GM12872 (cell line): ENCODE measurements around the gene TSC22D1.

ENCODE experiments used
- CTCF ChIP-seq: IDR thresholded peaks from 3 replicates; pipeline ENCODE4 v1.5.1; 2011; ENCODE audit warnings: low read depth, mild to moderate bottlenecking, low read length, moderate library complexity; ENCODE audit not compliant: insufficient read depth

Gene TSC22D1

DNA sequence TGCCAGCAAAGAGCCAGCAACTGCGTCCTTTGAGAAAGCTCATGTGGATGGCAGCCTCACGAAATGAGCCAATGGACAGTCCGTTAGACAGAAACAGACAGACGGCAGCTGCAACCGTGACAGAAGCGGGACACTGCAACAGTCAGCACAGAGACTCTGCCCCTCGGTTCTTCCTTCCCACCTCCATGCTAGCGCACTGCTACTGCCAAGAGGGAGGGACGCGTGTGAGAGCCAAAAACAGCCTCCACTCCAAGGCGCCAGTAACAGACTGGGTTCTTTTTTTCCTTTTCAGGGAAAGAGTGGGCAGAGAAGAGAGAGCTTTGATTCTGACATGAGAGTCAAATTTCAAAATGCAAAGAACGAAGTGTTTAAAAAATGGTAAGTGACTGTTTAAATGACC lies 125.0 kb downstream of the TSC22D1 start:
- TF ChIP-seq CTCF = no peak

DNA sequence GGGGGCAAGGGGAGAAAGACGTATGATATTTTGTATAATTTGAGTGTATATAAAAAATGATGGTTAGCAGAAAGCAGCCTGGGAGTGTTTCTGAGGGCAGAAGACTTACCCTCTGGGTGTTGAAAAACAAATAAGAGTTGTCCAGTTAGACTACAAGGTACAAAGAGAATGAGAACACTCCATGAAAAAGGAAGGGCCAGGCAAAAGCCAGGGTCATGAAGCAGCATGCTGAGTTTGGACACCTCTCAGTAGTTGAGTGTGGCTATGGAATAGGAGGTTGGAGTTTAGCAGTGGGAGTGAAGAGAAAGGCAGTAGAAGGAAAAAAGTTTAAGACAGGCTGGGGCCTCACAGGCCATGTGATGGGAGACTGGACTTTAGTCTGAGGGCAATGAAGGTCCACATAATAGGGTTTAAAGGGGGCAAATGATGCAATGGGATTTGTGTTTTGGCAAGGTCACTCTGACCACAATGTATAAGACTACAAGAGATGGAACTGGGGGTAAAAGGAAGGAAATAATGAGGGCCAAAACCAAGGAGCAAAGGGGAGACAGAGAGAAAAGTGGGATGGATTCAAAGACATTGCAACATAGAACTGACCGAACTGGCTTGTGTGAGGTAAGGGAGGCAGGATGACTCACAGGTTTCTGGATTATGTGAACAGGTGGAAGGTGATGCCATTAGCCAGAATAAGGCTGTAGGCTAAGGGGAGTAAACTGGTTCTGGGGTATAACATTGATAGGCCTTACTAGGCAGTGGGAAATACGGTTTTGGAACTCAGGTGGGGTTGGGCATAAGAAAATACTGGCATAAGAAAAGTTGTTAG lies 125.9 kb downstream of the TSC22D1 start:
- no peak for TF ChIP-seq CTCF

- TF ChIP-seq CTCF = no peak
Observed at GRCh38 chr13:44448875-44449274, 127.3 kb downstream of the TSC22D1 start.

GRCh38 chr13:44448373-44448772 lies 127.8 kb downstream of the TSC22D1 start:
- TF ChIP-seq CTCF = no peak

- TF ChIP-seq CTCF = no peak
Observed at GRCh38 chr13:44447783-44448321, 128.3 kb downstream of the TSC22D1 start.

GRCh38 chr13:44440046-44440608 lies 136.0 kb downstream of the TSC22D1 start:
- no peak for TF ChIP-seq CTCF

DNA sequence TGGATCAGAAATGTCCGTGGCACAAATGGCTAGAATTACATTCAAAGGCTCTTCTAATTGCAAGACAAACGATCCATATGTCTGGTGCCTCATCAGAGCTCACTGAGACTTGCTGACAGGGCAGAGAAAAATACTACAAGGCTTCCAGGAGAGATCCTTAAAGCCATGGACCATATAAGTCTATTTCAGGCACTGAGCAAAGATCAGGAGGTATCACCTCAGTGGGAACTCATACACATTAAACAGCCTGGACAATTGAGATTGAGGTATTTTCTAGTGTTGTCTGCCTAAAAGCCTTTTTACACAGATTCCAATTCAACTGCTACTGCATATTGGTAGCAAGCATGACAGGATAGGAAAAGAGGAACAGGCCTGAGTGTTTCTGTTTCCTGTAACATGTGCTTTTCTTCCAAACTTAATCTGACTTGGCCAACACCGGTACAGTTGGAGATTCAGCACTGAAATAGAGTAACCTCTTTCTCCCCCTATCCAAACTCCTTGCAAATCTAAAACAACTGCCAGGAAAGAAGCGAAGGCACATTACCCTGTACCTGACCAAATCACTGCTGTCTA lies 136.6 kb downstream of the TSC22D1 start:
- no peak for TF ChIP-seq CTCF
